ENCODE data around the gene RAD9A.
A peak's percentile ranks its signal among the peaks of the same experiment; 100 is the strongest.
"Not testable (repeated sequence)": the region's sequence is repeated elsewhere in the genome, so short reads cannot be mapped to it uniquely, and the experiment has no call there.

The RAD9A gene

GRCh38 chr11:67421430-67422031 lies 29.7 kb downstream of the RAD9A start:
- DNase-seq (ENCODE audit: extremely low read depth in 1 of 2, low read depth in 1 of 2) = no peak

- DNase-seq (ENCODE audit: extremely low read depth in 1 of 2, low read depth in 1 of 2) = no peak
Observed at GRCh38 chr11:67422891-67423290, 31.1 kb downstream of the RAD9A start.

GRCh38 chr11:67423466-67423865 lies 31.7 kb downstream of the RAD9A start:
- no peak for DNase-seq (ENCODE audit: extremely low read depth in 1 of 2, low read depth in 1 of 2)

GRCh38 chr11:67423891-67424613 lies 32.3 kb downstream of the RAD9A start:
- DNase-seq (ENCODE audit: extremely low read depth in 1 of 2, low read depth in 1 of 2) = no peak

GRCh38 chr11:67427364-67427859 lies 35.6 kb downstream of the RAD9A start:
- DNase-seq (ENCODE audit: extremely low read depth in 1 of 2, low read depth in 1 of 2) = not testable (repeated sequence)

- DNase-seq (ENCODE audit: extremely low read depth in 1 of 2, low read depth in 1 of 2) = peak; percentile 97
Observed at GRCh38 chr11:67428052-67429001, 36.5 kb downstream of the RAD9A start, which contains the start of gene RPS6KB2. RPS6KB2 (plus strand) TSS chr11:67428494; CDS start chr11:67428546, 52 bp downstream.

- no peak for DNase-seq (ENCODE audit: extremely low read depth in 1 of 2, low read depth in 1 of 2)
Observed at GRCh38 chr11:67429038-67429668, 37.4 kb downstream of the RAD9A start.

GRCh38 chr11:67429722-67430121 lies 37.9 kb downstream of the RAD9A start:
- no peak for DNase-seq (ENCODE audit: extremely low read depth in 1 of 2, low read depth in 1 of 2)

GRCh38 chr11:67431346-67432249 lies 39.8 kb downstream of the RAD9A start:
- DNase-seq (ENCODE audit: extremely low read depth in 1 of 2, low read depth in 1 of 2) = no peak

GRCh38 chr11:67432655-67433349 lies 41.0 kb downstream of the RAD9A start:
- DNase-seq (ENCODE audit: extremely low read depth in 1 of 2, low read depth in 1 of 2) = no peak

- DNase-seq (ENCODE audit: extremely low read depth in 1 of 2, low read depth in 1 of 2) = no peak
Observed at GRCh38 chr11:67433536-67434394, 42.0 kb downstream of the RAD9A start.

GRCh38 chr11:67434395-67434881 lies 42.7 kb downstream of the RAD9A start:
- DNase-seq (ENCODE audit: extremely low read depth in 1 of 2, low read depth in 1 of 2) = no peak

- no peak for DNase-seq (ENCODE audit: extremely low read depth in 1 of 2, low read depth in 1 of 2)
Observed at GRCh38 chr11:67435031-67435726, 43.4 kb downstream of the RAD9A start.

GRCh38 chr11:67435727-67436458 lies 44.1 kb downstream of the RAD9A start:
- no peak for DNase-seq (ENCODE audit: extremely low read depth in 1 of 2, low read depth in 1 of 2)

GRCh38 chr11:67436459-67437081 lies 44.8 kb downstream of the RAD9A start:
- peak in 1 of 2 donors; percentile 75 for DNase-seq (ENCODE audit: extremely low read depth in 1 of 2, low read depth in 1 of 2)

- DNase-seq (ENCODE audit: extremely low read depth in 1 of 2, low read depth in 1 of 2) = no peak
Observed at GRCh38 chr11:67437082-67437808, 45.5 kb downstream of the RAD9A start, which contains the start of gene PTPRCAP. PTPRCAP (minus strand) TSS chr11:67437682; CDS start chr11:67437619, 63 bp downstream.

All from stimulated activated CD8-positive, alpha-beta memory T cell treated with anti-CD3 and anti-CD28 coated beads, Interleukin-7, amount 100 ng/mL, for 48 hours (primary cell).